Measurements from ENCODE around the gene KRTAP1-5.
"Not testable (repeated sequence)": the region's sequence is repeated elsewhere in the genome, so short reads cannot be mapped to it uniquely, and the experiment has no call there.

The KRTAP1-5 gene

GRCh38 chr17:41046735-41047465, 19.9 kb upstream of the KRTAP1-5 start, which contains the start of gene KRTAP2-1:
KRTAP2-1 (minus strand) TSS chr17:41047316; CDS start chr17:41047267, 49 bp downstream.
- DNase-seq, result not testable (repeated sequence)

GRCh38 chr17:41042953-41043352, 15.9 kb upstream of the KRTAP1-5 start:
- no peak for DNase-seq

GRCh38 chr17:41040783-41041571, 14.0 kb upstream of the KRTAP1-5 start, which contains the start of gene KRTAP1-1:
KRTAP1-1 (minus strand) TSS chr17:41041450; CDS start chr17:41041397, 53 bp downstream.
- not testable (repeated sequence) for DNase-seq

- no peak for DNase-seq
Measured at GRCh38 chr17:41037853-41038350, 10.9 kb upstream of the KRTAP1-5 start.

- not testable (repeated sequence) for DNase-seq
Measured at GRCh38 chr17:41034346-41034935, 7.4 kb upstream of the KRTAP1-5 start, which contains the start of gene KRTAP1-3. KRTAP1-3 (minus strand) TSS chr17:41034874; CDS start chr17:41034821, 53 bp downstream.

GRCh38 chr17:41029633-41030245, 2.7 kb upstream of the KRTAP1-5 start, which contains the start of gene KRTAP1-4:
KRTAP1-4 (minus strand) TSS chr17:41030195; CDS start chr17:41030078, 117 bp downstream.
- DNase-seq, result no peak

GRCh38 chr17:41024697-41025096, 2.3 kb downstream of the KRTAP1-5 start:
- DNase-seq, result no peak

GRCh38 chr17:41020336-41020735, 6.7 kb downstream of the KRTAP1-5 start:
- no peak for DNase-seq

GRCh38 chr17:41019415-41019814, 7.6 kb downstream of the KRTAP1-5 start:
- DNase-seq, result no peak

GRCh38 chr17:41018541-41018940, 8.5 kb downstream of the KRTAP1-5 start:
- no peak for DNase-seq

GRCh38 chr17:41016578-41017215, 10.3 kb downstream of the KRTAP1-5 start:
- DNase-seq, result no peak

GRCh38 chr17:41015454-41015853, 11.6 kb downstream of the KRTAP1-5 start:
- DNase-seq, result no peak

GRCh38 chr17:41013606-41014005, 13.4 kb downstream of the KRTAP1-5 start:
- DNase-seq, result no peak

GRCh38 chr17:41013181-41013580, 13.8 kb downstream of the KRTAP1-5 start:
- DNase-seq, result no peak

- DNase-seq, result no peak
Measured at GRCh38 chr17:41012326-41013120, 14.5 kb downstream of the KRTAP1-5 start.

GRCh38 chr17:41010441-41010840, 16.6 kb downstream of the KRTAP1-5 start:
- DNase-seq, result no peak

- no peak for DNase-seq
Measured at GRCh38 chr17:41009936-41010335, 17.1 kb downstream of the KRTAP1-5 start.

GRCh38 chr17:41009301-41009760, 17.7 kb downstream of the KRTAP1-5 start:
- DNase-seq, result no peak

- no peak for DNase-seq
Measured at GRCh38 chr17:41008811-41009210, 18.2 kb downstream of the KRTAP1-5 start, which contains the start of gene KRTAP3-1. KRTAP3-1 (minus strand) TSS chr17:41009128; CDS start chr17:41009074, 54 bp downstream.

GRCh38 chr17:41004397-41004796, 22.6 kb downstream of the KRTAP1-5 start:
- DNase-seq, result no peak

GRCh38 chr17:41003926-41004325, 23.1 kb downstream of the KRTAP1-5 start:
- no peak for DNase-seq

Measured in GOT3 (cell line).